Choroid plexus epithelial cell (primary cell): Measurements from ENCODE around the gene CFAP74.

Experiments
- DNase-seq: peaks from one replicate; pipeline ENCODE4 v3.0.0-alpha.2; 2010; ENCODE audit warnings: low read depth
- H3K4me3 ChIP-seq: 2 replicates; pipeline ENCODE4 v1.5.1; 2011; ENCODE audit warnings: low read depth, mild to moderate bottlenecking, control low read depth, low read length, moderate library complexity
- CTCF ChIP-seq: conservative IDR thresholded peaks from 2 replicates; pipeline ENCODE4 v1.5.1; 2011; ENCODE audit warnings: low read depth, mild to moderate bottlenecking, control low read depth, inconsistent platforms, low read length, moderate library complexity

Gene CFAP74

GRCh38 chr1:1972976-1973715, 30.4 kb downstream of the CFAP74 start:
- no peak overlapping the region for H3K4me3 ChIP-seq
- TF ChIP-seq CTCF = no peak
- no peak for DNase-seq

- no peak for DNase-seq
- H3K4me3 ChIP-seq = no peak overlapping the region
- no peak for TF ChIP-seq CTCF
Measured at GRCh38 chr1:1971688-1972087, 31.9 kb downstream of the CFAP74 start.

GRCh38 chr1:1971017-1971416, 32.6 kb downstream of the CFAP74 start:
- DNase-seq = no peak
- TF ChIP-seq CTCF = no peak
- no peak overlapping the region for H3K4me3 ChIP-seq

- H3K4me3 ChIP-seq = no peak overlapping the region
- DNase-seq = no peak
- TF ChIP-seq CTCF = no peak
Measured at GRCh38 chr1:1969953-1970716, 33.5 kb downstream of the CFAP74 start.

- H3K4me3 ChIP-seq = no peak overlapping the region
- TF ChIP-seq CTCF = no peak
- DNase-seq = no peak
Measured at GRCh38 chr1:1969505-1969900, 34.1 kb downstream of the CFAP74 start.

- H3K4me3 ChIP-seq = no peak overlapping the region
- no peak for TF ChIP-seq CTCF
- no peak for DNase-seq
Measured at GRCh38 chr1:1968767-1969504, 34.6 kb downstream of the CFAP74 start.
